Measurements from ENCODE around the gene TRIM17.

The TRIM17 gene

GRCh38 chr1:228417061-228417460 lies 400 bp upstream of the TRIM17 start:
- TF ChIP-seq NFIC (IDR thresholded peaks at IDR 0.05) (no peak), YY1 (IDR thresholded peaks at IDR 0.05; ENCODE audit: low read depth) (no peak), TEAD4 (IDR thresholded peaks at IDR 0.05) (no peak), FOXM1 (IDR thresholded peaks at IDR 0.05; ENCODE audit: borderline replicate concordance, low read depth) (no peak), MAX (IDR thresholded peaks at IDR 0.05) (no peak), EP300 (IDR thresholded peaks at IDR 0.05; ENCODE audit: borderline replicate concordance) (no peak), TCF12 (IDR thresholded peaks at IDR 0.05; ENCODE audit: low read depth) (no peak), TAF1 (IDR thresholded peaks at IDR 0.05; ENCODE audit: low read depth) (no peak), EGR1 (IDR thresholded peaks at IDR 0.05) (no peak), ZBTB7A (IDR thresholded peaks at IDR 0.05; ENCODE audit: low read depth) (no peak), RAD21 (IDR thresholded peaks at IDR 0.05; ENCODE audit: low read depth) (no peak), CEBPB (IDR thresholded peaks at IDR 0.05) (no peak), CREB1 (IDR thresholded peaks at IDR 0.05; ENCODE audit: low read depth) (no peak)
- TF ChIP-seq, protein P1, sequence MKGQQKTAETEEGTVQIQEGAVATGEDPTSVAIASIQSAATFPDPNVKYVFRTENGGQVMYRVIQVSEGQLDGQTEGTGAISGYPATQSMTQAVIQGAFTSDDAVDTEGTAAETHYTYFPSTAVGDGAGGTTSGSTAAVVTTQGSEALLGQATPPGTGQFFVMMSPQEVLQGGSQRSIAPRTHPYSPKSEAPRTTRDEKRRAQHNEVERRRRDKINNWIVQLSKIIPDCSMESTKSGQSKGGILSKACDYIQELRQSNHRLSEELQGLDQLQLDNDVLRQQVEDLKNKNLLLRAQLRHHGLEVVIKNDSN (IDR thresholded peaks at IDR 0.05): no peak
- TF ChIP-seq, protein P2, sequence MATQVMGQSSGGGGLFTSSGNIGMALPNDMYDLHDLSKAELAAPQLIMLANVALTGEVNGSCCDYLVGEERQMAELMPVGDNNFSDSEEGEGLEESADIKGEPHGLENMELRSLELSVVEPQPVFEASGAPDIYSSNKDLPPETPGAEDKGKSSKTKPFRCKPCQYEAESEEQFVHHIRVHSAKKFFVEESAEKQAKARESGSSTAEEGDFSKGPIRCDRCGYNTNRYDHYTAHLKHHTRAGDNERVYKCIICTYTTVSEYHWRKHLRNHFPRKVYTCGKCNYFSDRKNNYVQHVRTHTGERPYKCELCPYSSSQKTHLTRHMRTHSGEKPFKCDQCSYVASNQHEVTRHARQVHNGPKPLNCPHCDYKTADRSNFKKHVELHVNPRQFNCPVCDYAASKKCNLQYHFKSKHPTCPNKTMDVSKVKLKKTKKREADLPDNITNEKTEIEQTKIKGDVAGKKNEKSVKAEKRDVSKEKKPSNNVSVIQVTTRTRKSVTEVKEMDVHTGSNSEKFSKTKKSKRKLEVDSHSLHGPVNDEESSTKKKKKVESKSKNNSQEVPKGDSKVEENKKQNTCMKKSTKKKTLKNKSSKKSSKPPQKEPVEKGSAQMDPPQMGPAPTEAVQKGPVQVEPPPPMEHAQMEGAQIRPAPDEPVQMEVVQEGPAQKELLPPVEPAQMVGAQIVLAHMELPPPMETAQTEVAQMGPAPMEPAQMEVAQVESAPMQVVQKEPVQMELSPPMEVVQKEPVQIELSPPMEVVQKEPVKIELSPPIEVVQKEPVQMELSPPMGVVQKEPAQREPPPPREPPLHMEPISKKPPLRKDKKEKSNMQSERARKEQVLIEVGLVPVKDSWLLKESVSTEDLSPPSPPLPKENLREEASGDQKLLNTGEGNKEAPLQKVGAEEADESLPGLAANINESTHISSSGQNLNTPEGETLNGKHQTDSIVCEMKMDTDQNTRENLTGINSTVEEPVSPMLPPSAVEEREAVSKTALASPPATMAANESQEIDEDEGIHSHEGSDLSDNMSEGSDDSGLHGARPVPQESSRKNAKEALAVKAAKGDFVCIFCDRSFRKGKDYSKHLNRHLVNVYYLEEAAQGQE (IDR thresholded peaks at IDR 0.05; ENCODE audit: low read depth): no peak

DNA sequence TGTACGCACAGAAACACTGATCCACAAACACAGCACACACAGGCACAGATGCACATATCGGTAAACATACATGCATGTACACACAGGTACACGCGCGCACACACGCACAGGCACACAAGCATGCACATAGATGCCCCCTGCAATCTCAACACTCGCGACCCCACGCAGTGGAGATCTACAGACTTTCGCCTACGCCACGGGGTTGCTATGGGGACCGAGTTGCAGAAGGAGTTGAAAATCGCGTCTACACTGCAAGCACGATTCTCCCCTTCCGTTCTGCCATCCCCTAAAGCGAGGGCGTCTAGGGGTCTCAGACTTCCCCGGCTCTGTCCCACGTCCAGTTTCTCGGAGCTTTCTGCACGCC lies 826 bp downstream of the TRIM17 start:
- no peak for TF ChIP-seq CEBPB (IDR thresholded peaks at IDR 0.05)
- TF ChIP-seq RAD21 (IDR thresholded peaks at IDR 0.05; ENCODE audit: low read depth): no peak

DNA sequence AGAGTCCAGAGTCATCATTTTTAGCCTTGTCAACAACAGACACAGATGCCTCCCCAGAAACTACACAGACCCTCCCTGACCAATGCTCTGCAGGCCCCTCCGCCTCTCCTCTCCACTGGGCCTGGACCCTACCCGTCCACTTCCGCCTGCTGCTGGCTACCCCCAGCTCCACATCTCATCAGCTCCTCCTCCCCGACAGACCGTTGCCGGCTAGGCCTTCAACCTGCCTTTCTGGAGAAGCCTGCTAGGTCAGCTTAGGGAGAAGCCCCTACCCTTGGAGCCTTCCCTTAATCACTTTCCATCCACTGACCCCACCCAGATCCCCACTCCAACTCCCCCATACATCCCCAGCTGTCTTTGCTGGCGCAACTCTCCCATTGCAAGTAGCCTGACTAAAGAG lies 1.4 kb downstream of the TRIM17 start:
- no peak for TF ChIP-seq MAX (IDR thresholded peaks at IDR 0.05)
- TF ChIP-seq EGR1 (IDR thresholded peaks at IDR 0.05): no peak
- no peak for TF ChIP-seq YY1 (IDR thresholded peaks at IDR 0.05; ENCODE audit: low read depth)
- no peak for TF ChIP-seq FOXM1 (IDR thresholded peaks at IDR 0.05; ENCODE audit: borderline replicate concordance, low read depth)
- TF ChIP-seq EP300 (IDR thresholded peaks at IDR 0.05; ENCODE audit: borderline replicate concordance): no peak
- TF ChIP-seq CEBPB (IDR thresholded peaks at IDR 0.05): no peak
- TF ChIP-seq TEAD4 (IDR thresholded peaks at IDR 0.05): no peak
- TF ChIP-seq CREB1 (IDR thresholded peaks at IDR 0.05; ENCODE audit: low read depth): no peak
- TF ChIP-seq, protein P2 (IDR thresholded peaks at IDR 0.05; ENCODE audit: low read depth): no peak
- TF ChIP-seq NFIC (IDR thresholded peaks at IDR 0.05): no peak
- TF ChIP-seq RAD21 (IDR thresholded peaks at IDR 0.05; ENCODE audit: low read depth): no peak
- TF ChIP-seq ZBTB7A (IDR thresholded peaks at IDR 0.05; ENCODE audit: low read depth): no peak
- TF ChIP-seq TCF12 (IDR thresholded peaks at IDR 0.05; ENCODE audit: low read depth): no peak
- TF ChIP-seq, protein P1 (IDR thresholded peaks at IDR 0.05): no peak

DNA sequence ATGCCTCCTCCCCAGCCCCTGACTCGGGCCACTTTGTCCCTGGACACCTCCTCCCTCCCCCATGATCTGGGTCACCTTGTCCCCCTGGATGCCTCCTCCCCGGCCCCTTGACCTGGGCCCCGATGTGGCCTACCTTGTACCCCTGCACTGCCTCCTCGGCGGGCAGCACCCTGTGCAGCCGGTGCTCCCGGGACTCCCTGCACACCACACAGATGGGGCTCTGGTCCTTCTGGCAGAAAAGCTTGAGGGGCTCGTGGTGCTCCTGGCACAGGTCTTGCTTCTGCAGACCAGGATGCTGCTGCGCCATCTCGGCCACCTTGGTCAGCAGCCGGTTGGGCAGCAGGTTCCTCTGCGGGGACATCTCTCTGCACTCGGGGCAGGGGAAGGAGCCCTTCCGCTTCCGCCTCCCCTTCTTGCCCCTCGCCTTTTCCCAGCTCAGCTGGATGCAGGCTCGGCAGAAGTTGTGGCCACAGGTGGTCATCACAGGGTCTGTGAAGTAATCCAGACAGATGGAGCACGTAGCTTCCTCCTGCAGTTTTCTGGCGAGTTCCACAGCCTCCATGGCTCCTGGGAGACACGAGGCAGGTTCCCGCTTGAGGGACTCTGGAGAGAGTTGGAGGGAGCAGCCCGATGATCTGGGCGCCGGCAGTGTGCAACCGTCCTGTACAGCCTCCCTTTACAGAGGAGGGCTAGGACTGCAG lies 2.0 kb downstream of the TRIM17 start:
- TF ChIP-seq YY1 (IDR thresholded peaks at IDR 0.05; ENCODE audit: low read depth): no peak
- TF ChIP-seq EGR1 (IDR thresholded peaks at IDR 0.05): no peak
- no peak for TF ChIP-seq TCF12 (IDR thresholded peaks at IDR 0.05; ENCODE audit: low read depth)
- TF ChIP-seq, protein P1 (IDR thresholded peaks at IDR 0.05): no peak
- TF ChIP-seq MAX (IDR thresholded peaks at IDR 0.05): no peak
- no peak for TF ChIP-seq CEBPB (IDR thresholded peaks at IDR 0.05)
- TF ChIP-seq NFIC (IDR thresholded peaks at IDR 0.05): no peak
- no peak for TF ChIP-seq TEAD4 (IDR thresholded peaks at IDR 0.05)
- no peak for TF ChIP-seq TAF1 (IDR thresholded peaks at IDR 0.05; ENCODE audit: low read depth)
- TF ChIP-seq ZBTB7A (IDR thresholded peaks at IDR 0.05; ENCODE audit: low read depth): no peak
- no peak for TF ChIP-seq RAD21 (IDR thresholded peaks at IDR 0.05; ENCODE audit: low read depth)
- TF ChIP-seq CREB1 (IDR thresholded peaks at IDR 0.05; ENCODE audit: low read depth): no peak
- TF ChIP-seq, protein P2 (IDR thresholded peaks at IDR 0.05; ENCODE audit: low read depth): no peak
- TF ChIP-seq EP300 (IDR thresholded peaks at IDR 0.05; ENCODE audit: borderline replicate concordance): no peak
- no peak for TF ChIP-seq FOXM1 (IDR thresholded peaks at IDR 0.05; ENCODE audit: borderline replicate concordance, low read depth)
